G401.6 (cell line): ENCODE data around the gene LZTS2.
"Not testable (repeated sequence)": the region's sequence is repeated elsewhere in the genome, so short reads cannot be mapped to it uniquely, and the experiment has no call there.

Source experiments
- FAIRE-seq: peaks from 2 replicates; lab custom pipeline; 2012; peaks lifted over from hg19 to GRCh38; lab: Jason Lieb, UNC

The LZTS2 gene

DNA sequence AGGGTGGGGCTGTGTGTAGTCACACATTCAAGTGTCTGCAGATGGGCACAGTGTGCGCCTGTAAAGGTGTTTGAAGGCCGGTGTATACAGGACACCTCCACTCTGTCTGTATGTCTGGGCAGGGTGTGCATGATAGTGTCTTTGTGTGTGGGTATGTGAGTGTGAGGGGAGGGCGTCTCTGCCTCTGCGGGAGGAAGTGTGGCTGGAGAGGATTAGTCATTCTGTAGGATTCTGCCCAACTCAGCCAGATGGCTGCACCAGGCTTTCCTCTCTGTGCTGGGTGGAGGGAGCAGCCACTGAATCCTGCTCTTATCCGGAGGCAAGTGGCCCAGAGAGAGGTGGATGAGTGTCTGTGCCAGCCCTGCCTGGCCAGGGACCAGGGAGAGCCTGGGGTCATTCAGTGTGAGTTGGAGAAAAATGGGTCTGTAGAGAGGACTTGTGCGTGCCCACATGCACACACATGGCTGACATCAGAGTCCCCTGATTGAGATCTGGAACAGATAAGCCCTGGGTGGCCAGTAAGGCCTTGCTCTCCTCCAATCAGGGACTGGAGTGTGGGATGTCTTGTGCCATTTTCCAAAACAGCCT is 33.1 kb downstream of the LZTS2 start:
- FAIRE-seq, result no peak

DNA sequence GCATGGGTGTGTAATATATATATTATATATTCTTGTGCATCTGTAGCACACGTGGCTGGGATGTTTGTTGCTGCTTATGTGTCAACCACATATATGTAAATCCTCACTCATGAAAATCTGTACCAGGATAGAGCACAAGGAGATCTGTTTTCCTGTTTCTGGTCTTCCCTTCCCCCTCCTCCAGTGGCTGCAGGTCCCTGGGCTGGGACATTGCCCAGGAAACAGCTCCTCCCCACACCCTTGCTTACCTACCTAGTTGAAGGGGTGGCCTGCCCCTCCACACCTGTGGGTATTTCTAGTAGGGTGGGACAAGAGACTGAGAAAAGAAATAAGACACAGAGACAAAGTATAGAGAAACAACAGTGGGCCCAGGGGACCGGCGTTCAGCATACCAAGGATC is 33.7 kb downstream of the LZTS2 start:
- no peak for FAIRE-seq

DNA sequence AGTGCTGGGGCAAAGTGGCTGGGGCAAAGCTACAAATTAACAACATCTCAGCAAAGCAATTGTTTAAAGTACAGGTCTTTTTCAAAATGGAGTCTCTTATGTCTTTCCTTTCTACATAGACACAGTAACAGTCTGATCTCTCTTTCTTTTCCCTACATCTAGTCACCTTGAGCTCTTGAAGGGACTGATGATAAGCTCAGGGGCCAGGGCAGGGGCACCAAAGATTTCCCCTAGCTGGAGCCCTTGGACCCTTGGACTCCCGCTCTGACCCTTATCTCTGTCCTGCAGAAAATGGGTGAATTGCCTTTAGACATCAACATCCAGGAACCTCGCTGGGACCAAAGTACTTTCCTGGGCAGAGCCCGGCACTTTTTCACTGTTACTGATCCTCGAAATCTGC is 34.8 kb downstream of the LZTS2 start:
- FAIRE-seq, result not testable (repeated sequence)

DNA sequence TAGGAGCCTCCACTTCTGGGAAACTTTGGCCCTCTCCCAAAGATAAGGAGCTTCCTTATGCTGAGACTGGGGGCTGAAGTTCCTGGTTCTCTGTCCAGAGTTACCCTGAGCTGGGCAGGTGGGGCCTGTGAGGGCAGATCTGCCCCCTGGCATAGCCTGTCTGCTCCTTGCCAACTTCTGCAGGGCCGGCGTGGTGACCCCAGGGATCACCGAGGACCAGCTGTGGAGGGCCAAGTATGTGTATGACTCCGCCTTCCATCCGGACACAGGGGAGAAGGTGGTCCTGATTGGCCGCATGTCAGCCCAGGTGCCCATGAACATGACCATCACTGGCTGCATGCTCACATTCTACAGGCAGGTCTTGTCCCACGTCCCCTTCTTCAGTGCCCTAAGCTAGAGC is 35.7 kb downstream of the LZTS2 start:
- no peak for FAIRE-seq

DNA sequence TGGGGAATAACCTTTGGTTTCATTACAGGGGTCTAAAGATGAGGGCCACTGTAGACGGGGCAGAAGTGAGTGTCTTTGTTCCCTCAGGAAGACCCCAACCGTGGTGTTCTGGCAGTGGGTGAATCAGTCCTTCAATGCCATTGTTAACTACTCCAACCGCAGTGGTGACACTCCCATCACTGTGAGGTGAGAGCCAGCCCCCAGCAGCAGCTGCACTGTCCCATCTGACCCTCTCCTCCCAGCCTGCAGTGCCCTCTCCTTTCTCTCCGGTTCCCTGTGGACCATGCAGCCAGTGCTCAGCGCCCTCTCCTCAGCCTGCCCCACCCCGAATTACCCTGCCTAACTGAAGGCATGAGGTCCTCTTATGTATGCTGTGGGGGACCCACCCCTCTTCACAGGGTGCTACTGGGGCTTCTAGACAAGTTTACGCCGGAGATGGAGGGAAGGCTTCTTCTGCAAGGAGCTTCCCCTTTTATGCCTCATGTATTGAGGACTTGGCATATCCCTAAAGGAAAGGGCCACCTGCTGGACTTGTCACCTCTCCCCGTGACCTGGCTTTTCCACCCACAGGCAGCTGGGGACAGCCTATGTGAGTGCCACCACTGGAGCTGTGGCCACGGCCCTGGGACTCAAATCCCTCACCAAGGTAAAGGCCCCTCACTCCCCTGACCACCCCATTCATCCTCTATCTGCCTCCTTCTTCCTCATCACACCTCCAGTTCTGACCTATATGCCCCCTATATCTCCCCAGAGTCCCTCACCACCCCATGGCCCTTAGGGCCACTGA is 36.5 kb downstream of the LZTS2 start:
- no peak for FAIRE-seq

DNA sequence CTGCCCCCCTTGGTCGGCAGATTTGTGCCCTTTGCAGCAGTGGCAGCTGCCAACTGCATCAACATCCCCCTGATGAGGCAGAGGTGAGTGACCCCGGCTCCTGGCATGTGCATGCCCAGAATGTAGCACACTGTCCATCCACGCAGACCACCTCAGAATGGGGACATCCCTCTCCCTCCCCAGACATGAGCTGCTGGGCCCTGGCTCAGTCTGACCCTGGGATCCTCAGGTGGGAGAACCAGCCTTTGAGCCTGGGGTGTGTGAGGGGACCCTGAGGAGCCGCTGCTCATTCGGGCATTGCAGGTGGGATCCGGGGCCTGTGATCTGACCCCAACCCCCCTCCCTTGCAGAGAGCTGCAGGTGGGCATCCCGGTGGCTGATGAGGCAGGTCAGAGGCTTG is 37.1 kb downstream of the LZTS2 start:
- FAIRE-seq, result no peak

DNA sequence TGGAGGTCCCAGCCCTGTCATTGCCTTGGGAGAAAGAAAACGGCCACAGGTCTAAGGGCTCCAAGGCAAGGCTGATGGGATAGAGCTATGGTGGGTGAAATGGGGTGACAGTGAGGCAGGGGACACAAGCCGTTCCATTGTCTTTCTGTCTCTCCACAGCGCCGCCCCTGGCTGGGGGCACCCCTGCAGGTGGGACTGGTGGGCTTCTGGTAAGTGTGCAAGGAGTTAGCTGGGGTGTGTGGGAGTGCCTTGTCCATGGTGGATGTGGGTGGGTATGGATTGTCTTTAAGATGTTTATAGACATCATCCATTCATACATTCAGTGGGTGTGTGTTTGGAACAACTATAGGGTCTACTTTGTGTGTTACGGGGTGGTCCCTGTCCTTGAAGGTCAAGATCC is 38.9 kb downstream of the LZTS2 start:
- FAIRE-seq, result no peak

DNA sequence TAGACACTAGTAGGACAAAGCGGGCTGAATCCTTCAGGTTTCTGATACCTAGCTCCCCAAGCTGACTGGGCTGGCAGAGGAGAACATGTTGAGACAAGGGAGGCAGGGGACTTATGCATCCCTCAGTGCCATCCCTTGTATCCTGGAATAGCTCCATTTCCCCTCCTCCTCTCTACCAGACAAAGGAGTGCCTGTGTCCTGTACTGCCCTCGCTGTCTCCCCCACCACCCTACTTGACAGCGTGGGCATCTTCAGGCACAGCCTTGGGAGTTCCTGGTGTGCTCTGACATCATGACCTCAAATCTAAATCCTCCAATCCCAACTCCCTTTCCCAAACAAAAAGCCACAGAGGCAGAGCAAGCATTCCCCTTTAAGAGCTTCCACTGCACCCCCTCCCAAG is 40.5 kb downstream of the LZTS2 start:
- no peak for FAIRE-seq

DNA sequence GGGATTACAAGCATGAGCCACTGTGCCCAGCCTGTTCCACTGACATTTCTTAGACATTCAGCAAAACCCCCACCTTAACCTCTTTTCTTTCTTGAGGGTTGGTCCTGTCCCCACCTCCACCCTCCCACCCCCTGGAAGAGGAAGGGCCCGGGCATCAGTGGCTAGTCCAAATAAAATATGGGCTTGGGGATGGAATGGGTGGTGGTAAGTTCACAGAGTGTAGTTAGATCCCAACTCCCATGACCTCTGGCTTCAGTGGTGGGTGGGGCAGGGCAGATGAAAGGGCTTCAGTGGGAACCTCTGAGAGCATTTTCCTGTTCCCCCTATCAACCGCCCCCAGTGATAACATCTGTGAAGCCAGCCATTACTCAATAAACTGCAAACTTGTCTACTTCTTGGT is 41.2 kb downstream of the LZTS2 start:
- no peak for FAIRE-seq

DNA sequence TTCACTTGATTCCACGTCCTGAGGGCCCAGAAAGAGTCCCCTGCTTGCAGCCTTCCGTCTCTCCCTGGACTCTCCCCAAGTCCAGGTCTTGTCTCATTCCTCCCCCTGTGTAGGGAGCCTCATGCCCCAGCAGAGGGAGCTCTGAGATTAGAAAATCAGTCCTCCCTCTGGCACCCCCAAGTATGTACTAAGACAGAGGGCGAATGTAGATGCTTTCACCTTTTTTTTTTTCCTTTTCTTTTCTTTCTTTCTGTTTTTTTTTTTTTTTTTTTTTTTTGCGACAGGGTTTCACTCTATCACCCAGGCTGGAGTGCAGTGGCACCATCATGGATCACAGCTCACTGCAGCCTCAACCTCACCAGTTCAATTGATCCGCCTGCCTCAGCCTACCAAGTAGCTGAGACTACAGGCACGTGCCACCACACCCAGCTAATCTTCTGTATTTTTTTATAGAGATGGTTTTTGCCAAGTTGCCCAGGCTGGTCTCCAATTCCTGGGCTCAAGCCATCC is 41.7 kb downstream of the LZTS2 start:
- FAIRE-seq, result peak; percentile 94

DNA sequence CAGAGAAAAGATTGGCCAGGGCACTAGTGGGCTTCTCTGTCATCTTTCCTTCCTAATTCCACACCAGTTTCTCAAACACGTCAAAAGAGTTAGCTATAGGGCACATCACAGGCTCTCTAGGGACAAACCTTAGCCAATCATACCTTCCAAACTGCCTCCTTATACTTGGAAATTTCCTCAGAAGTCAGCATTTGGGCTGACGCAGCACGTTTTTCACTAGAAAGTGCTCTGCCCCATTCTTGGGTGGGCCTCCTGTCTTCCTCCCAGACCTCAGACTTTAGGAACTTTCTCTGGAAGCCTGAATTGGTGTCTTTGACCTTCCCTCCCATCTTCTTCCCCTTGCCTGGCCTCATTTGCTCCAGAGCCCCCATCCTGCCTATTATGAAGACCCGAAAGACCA is 42.5 kb downstream of the LZTS2 start:
- FAIRE-seq, result no peak

DNA sequence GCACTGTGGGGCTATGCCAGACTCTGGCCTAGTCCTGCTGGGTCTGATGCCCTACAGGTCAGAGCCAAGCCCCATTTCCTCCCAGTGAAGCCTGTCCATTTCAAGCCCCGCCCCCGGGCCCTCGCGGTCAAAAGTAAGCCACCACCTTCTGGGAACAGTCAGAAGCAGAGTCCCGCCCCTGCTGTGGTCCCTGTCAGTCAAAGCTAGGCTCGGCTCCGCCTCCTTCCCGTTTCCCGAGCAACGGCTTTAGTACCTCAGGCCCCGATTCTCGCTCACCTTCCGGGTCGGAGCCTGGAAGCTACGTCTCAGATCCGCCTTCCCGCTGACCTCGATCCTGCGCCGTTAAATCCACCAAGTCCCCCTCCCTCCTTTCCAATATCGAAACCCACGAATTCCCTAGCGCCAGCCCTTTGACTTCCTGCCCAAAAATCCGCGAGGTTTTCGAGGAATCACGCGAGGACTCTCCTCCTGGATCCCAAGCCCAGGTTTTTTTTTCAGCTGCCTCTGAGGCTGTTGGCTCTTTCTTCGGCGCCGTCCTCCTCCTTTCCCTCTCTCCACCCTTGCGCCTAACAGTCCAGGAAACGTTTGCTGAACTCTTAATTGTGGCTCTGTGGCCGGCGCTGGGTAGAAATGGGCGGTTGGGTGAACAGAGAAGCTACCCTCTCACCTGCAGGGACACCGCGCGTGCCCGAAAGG is 43.2 kb downstream of the LZTS2 start:
- peak; percentile 97 for FAIRE-seq

DNA sequence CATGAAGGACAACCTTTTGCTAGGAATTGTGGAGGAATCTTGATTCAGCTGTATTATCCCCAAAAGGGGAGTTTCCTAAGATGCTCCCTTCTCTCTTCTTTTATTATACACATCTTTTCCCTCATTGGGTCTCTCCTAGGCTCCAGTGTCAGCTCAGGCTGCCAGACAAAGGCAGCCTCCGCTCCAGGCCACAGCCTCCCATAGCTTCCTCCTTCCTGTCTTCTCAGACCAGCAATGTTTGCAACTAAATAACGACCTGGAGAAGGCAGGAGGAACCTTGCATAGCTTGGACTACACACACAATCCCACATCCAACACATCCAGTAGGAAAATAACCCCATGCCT is 43.7 kb downstream of the LZTS2 start:
- FAIRE-seq, result no peak

DNA sequence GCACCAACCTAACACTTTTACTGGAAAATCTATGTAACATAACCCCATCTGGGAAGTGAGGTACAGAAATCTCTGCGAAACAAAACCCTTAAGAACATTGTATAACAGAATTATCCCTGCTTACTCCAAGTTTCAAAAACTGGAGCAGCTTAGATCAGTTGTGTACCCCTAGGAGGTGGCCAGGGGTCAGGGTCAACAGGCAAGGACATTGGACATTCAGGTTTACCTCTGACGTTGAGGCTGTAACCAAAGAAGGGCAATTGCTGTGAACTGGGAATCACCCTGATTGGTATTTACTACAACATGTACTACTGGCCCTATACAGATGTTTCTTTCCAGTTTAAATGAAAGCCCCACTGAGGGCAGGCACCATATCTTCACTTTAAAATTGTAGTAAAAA is 44.5 kb downstream of the LZTS2 start:
- no peak for FAIRE-seq

DNA sequence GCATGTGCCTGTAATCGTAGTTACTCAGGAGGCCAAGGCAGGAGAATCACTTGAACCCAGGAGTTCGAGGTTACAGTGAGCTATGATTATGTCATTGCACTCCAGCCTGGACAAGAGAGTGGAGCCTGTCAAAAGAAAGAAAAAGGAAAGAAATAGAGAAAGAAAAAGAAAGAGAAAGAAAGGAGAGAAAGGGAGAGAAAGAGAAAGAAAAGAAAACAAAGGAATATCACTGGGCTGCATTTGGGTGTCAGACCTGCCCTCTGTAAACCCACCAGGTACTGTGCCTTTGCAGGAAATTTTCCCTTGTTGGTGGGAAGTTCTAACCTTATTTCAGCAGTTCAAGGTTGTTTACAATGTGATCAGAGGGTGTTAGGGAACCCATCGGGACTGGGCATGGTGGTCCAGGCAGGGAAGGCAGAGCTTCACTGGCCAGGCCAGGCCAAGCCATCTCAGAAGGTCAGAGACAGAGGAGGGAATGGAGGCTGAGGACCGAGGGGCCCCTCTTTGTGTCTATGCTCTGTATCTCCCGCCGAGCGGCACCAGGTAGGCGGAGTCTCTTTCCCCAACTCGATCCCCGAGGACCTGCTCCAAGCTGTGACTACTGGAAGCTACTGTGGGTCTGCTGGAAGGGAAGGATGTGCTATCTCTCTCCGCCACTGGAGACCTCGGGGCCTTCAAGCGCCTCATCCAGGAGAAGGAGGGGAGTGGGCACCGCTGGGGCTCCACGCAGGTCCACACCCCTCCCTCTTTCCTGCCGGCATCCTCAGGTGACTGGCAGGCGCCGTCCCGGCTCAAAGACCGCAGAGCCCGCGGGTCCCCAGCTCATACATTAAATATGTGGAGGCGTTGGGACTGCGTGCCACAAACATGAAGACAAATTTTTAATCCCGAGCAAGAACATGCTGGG is 47.0 kb downstream of the LZTS2 start:
- no peak for FAIRE-seq

DNA sequence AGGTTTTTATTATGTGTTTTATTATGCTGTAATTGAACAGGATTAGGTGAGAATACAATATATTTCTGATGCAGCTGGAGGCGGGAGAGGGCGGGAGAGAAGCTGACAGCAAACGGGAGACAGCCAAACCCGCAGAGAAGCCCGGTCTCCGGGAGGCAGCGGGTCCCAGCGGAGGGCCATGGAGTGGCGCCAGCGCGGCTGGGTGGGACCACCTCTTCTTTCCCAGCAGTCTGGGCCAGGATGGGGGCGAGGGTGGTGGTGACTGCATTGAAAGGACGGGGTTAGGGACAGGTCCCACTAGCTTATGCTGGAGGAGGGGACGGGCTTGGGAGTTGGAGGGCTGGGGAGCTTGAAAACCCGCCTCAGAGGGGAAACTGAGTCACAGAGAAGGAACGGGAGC is 47.7 kb downstream of the LZTS2 start:
- no peak for FAIRE-seq

DNA sequence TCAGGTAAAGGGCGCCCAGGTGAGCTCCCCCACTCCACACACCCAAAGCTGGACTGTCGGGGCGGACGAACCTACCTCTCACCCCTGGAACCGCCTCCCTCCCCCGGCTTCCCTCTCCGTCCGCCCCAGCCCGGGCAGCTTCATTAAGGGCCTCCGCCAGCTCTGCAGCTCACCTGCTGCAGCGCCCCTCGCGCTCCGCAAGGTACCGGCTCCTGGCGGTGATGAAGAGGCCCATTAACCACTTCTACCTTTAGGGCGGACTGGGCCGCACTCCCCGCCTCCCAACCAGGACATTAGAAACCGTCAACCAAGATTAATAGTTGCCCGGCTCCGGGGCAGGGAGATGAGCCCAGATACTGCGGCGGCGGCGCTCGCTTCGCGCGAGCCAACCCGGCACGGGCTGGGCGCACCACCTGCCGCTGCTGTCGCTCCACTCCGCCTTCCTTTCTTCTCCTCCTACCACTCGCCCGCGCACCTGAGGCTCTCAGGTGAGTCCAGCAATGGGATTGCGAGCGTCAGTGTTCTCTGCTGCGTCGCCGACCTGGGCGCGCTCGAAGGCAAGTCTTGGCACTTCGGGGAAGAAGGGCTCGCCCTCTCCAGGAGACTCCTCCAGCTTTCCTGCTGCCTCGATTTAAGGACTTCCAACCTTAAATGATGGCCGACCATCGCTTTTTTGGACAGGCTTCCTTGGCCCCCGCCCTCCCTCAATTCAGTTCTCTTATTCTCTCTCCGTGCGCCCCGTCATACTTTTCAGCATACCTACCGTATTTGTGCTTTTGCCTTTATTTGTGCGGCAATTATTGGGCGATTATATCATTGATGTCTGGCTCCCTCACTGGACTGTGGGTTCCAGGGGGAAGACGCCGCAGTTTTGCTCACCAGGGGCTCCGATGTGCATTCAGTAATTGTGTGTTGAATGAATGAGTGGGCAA is 48.6 kb downstream of the LZTS2 start:
- no peak for FAIRE-seq

DNA sequence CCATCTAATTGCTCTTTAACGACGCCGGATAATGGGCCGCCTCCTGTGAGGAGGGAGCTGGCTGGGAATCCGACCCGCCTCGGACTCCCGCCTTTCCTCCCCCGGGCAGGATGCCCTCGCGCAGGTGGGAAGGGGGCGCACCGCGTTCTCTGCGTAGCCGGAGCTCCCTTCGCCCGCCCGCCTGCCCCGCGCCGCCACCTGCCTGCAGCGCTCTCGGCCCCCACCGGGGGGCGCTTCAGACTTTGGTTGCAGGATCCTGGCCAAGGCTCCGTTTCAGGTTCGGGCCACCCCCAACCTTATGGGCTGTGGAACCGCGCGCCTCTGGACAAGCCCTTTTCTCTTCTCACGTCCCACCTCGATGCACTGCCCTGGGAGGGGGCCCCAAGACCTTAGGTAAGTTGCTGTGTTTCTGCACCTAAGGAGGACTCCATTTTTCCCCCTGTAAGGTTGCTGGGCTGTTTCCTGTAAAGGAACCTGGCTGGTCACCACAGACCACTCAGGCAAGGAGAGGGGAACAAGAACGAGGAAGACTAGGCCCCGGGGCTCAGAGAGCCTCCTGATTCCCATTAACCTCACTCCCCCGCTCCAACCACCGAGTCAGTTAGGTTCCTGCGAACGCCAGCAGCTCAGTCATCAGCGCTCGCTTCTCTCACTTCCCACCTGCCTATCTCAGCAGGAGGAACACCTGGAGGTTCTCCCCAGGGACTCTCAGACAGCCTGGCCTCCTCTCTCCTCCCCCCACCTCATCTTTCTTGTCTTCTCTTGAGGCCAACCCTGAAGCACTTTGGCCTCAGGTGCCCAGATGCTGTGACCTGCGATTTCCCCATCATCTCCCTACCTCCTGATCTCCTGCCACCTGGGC is 50.8 kb downstream of the LZTS2 start:
- FAIRE-seq, result no peak

DNA sequence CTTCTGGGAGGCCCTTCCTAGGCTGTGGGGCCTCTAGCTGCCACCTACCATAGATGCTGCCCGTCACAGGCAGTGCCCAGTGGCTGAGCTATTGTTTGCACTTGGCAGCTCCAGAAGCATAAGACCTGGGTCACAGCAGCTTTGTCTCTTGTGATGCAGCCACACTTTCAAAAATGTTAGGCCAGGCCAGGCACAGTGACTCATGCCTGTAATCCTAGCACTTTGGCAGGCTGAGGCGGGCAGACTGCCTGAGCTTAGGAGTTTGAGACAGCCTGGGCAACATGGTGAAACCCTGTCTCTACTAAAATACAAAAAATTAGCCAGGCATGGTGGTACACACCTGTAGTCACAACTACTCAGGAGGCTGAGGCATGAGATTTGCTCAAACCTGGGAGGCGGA is 52.7 kb downstream of the LZTS2 start:
- no peak for FAIRE-seq

DNA sequence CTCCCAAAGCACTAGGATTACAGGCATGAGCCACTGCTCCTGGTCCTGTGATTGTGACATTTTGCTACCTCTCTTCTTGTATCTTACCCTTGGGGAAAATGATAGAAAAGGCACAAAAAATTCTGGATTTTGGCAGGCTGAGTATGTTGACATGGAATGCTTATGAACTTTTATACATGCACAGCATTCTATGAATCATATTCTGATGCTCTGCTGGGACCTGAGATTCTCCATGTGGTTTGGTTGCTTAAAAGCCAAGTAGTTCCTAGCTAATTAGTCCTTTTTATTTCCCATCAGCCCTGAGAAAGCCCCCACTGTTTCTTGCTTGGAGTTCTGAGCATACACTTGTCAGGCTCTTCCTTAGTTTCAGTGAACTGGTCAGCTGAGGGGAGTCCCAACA is 53.9 kb downstream of the LZTS2 start:
- FAIRE-seq, result no peak
